Activated T-cell treated with anti-CD3 and anti-CD28 coated beads, Interleukin-2, amount 50 U/mL, for 48 hours (primary cell): ENCODE results near the gene SLF2.
"Not testable (repeated sequence)": the region's sequence is repeated elsewhere in the genome, so short reads cannot be mapped to it uniquely, and the experiment has no call there.

Experiments
- DNase-seq, 2 experiments: peaks; one replicate each; pipeline ENCODE4 v3.0.0-alpha.2; 2020

Gene SLF2

DNA sequence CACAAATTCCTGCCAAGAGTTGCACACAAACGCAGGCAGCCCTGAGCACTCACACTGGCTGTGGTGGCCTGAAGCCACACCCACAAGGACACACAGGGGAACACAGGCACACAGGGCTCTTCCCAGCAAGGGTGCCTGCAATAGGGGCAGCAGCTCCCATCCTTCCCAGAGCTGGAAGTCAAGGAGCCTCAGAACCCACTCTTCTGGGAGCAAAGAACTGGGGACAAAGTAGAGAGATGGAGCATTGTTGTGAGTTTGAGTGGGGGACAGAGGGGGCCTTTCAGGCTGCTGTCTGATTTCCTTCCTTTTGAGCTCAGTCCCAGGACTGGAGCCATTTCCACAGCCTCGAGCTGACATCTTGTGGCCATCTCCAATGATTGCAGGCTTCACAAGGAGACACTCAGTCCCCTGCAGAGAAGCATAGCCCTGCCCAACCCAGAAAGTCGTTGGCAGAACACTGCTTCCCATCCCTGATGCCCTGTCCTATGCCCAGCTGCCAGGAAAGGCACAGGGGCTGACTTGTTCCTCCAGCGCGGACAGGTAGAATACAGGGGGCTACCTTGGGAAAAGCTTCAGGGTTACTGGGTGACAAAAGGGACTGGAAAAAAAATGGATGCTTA is 34.4 kb upstream of the SLF2 start:
- peak; percentile 58 to 61 for DNase-seq

DNA sequence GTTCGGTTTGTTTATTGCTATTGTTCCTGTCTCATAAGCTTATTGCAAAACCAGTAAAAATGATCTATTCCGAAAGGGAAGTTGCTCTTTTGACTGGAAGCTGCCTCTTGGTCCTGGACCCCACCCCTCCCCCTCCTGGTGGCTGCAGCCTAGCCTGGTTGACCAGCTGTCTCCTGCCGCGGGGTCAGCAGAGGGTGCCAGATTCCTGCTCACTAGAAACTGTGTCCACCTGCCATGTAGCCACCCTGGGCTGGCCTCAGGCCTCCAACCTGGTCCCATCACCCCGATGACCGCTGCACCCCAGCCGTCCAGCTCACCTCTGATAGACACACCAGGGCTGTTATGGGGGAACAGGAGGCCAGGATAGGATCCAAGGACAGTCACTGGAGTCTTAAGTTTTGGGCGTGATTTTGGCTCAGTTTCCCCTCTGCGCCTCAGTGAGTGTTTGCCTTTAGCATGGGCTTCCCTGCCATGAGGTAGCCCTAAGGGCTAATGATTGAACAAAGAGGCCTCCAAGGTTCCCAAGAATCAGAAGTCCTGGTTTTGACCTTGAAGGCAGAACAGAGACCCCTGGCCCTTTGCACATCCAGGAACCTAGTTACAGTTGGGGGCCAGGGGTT is 32.9 kb upstream of the SLF2 start:
- no peak for DNase-seq

DNA sequence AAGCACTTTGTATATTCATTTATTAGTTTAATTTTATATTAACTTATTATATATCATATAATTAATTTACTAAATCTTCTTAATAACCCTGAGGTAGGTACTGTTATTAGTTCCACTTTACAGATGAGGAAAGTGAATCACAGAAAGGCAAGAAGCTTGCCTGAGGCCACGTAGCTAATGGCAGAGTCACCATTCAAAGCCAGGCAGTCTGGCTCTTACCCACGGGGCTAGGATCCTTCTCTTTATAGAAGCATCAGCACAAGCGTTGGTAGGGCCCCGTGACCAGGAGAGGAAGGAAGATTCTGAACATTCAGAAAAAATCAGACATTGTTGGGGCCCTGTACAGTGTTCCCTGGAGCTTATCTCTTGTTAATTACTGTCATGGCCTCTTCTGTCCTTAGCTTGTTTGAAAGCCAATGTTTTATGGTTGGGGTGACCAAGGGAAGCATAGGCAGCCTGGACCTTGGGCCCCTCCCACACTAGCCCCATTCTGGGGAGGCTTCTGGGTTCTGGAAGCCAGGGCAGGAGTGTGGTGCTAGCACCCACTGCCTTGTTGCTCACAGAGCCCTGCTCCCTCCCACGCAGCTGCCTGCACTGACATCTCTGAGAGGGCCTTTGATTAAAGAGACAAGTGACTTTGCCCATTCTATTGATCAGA is 31.1 kb upstream of the SLF2 start:
- DNase-seq, result no peak

DNA sequence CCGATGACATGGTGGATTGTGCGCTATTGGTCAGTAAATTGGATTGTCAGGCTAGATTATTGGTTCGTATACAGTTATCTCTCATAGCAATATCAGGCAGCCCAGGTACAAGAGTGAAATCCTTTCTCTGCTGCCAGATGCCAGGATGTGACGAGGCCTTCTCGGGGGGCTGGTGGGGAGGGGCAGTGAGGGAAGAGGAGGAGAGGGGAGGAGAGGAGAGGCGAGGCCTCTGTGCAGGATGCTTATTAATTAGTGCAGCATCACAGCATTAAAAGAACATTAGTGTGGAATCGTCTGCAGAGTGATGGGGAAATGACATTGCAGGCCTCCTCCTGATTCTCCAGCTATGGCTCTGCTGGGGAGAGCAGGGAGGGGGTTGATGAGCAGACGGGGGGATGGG is 30.5 kb upstream of the SLF2 start:
- DNase-seq, result no peak

DNA sequence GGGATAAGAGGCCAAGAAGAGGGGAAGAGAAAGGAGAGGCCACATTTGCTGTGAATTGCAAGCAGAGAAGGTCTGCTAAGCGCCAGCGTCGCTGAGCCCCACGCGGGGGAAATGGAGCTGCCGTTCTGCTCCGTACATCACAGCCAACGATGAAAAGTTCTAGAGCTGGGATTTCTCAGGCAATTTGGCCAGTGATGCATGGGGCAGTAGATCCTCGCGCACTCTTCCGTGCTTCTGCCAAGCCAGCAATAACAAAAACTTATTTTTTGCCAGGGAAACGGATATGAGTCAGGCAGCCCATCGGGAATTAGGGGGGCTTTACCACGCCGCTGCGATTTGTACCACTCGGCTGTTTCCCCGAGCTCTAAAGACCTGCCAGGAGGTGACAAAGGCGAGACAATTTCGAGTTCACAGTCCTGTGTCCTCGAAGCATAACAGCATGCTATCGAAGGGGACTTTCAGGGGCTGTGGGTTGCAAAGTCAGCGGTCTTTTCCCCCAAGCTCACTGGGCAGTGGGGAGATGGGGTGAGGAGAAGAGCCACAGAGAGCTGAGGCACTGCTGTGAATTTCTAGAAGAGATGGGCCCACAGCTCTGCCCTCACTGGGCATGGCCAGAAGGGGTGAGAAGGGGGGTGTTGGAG is 30.0 kb upstream of the SLF2 start:
- DNase-seq, result no peak

DNA sequence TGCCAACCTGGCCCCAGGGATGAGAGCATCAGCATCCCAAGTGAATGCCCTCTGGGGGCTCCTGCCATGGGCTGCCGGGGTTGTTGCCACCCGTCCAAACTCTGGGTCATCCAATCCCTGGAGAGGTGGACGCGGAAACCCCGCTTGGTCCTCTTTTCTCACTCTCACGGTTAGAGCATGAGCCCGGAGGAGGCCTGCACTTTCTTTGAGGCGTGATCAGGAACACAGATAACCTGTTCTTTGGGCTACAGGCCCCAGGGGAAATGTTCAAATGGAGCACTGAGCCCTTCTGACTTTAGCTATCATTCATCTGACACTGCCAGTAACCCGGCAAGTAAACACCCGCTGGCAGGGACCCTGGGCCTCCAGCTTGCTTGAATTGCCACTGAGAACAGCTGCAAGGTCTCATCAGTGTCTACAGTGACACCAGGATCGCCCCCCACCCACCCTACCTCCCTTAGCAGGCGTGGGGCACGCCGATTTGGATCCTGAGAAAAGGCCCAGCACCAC is 29.4 kb upstream of the SLF2 start:
- no peak for DNase-seq

DNA sequence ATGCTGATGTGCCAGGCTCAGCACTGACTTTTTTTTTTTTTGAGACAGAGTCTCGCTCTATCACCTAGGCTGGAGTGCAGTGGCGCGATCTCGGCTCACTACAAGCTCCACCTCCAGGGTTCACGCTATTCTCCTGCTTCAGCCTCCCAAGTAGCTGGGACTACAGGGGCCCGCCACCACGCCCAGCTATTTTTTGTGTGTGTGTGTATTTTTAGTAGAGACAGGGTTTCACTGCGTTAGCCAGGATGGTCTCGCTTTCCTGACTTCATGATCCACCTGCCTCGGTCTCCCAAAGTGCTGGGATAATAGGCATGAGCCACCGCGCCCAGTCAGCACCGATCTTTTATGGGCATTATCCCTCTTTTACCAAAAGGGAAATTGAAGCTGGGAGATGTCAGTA is 27.2 kb upstream of the SLF2 start:
- not testable (repeated sequence) for DNase-seq

DNA sequence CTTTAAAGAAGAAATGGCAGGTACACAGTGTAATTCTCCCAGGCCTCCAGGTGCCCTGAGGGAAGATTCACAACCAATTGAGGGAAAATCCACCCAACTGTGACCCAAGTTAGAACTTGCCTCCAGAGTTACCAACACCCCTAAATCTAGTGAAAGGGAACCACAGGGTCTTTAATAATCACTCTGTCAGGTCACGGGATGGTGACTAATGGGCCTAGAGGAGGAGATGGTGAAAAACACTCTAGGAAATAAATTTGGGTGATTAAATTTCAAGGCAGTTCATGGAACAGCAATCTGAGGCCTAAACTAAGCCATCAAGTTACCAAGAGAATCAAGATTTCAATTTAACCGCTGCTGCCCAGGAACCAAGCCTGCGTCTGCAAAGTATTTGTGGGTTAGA is 26.7 kb upstream of the SLF2 start:
- no peak for DNase-seq

DNA sequence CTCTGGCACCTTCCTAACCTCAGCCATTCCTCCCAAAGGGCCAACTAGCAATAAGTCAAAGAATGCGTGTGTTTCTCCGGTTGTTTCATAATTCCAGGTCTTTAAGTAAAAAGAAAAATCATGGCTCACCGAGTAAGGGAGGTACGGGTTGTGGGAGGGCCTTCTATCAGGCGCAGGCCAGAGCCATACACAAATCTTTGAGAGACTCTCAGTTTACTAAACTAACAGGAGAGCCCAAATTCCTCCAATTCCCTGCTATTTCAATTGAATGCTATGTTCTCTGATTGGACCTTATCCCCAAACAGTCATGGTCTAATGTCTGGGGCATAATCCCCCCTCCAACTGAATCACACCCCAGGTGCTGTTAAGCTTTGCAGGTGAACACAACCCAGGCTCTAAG is 26.2 kb upstream of the SLF2 start:
- no peak for DNase-seq

DNA sequence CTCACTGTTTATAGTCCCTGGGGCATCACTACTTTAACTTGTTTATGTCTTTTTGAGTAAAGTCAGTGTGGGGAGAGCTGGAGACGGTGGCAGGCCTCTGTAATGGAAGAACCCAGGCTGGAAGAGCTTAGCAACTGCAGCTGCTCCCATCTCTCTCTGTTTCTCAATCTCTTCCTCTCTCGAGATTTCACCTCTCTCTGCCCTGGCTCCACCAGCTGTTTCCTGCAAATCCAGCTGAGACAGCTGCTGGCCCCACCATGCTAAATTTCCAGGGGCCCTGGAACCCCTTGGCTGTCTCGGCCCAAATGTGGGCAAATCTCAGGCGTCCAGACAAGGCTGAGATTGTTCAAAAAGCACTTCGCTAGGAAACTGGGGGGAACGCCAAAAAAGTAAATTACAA is 25.8 kb upstream of the SLF2 start:
- no peak for DNase-seq

DNA sequence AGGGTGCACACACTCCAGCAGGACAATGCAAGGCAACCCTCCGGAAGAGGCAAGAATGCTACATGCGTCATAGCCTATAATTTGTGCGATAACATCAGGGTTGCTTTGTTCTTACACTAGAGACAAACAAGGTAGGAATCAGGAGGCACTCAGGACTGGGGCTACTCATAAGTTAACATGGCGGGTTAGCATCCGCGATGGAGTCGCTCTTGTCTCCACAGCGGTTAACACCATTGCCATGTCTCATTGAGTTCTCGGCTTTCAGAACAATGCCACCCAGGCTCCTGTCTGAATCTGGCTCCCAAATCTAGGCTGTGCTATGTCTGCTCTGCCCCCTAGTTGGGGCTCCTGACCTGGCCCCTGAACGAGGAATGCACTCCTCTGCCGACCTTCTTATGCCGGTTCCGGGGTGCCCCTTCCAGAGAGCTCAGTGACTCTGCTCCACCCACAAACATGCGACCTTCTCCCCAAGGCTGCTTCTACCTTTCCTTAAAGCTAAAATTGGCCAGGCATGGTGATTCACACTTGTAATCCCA is 24.9 kb upstream of the SLF2 start:
- DNase-seq, result no peak

DNA sequence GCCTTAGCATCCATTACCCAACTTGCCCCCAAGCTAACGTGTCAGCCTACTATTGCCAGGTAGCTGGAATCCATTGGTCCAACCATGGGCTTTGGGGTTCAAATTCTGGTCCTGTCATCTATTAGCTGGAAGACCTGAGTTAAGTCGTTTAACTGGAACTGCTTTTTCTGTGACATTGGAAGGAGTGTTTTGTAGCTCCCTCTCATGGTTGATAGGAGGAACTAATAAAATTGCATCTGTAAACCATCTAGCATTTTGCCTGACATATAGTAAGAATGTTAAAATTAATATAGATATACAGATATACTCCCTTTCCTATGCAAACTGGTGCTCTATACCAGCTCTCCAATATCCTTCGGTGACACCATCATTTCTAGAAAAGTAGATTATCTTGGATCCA is 23.8 kb upstream of the SLF2 start:
- DNase-seq, result no peak

DNA sequence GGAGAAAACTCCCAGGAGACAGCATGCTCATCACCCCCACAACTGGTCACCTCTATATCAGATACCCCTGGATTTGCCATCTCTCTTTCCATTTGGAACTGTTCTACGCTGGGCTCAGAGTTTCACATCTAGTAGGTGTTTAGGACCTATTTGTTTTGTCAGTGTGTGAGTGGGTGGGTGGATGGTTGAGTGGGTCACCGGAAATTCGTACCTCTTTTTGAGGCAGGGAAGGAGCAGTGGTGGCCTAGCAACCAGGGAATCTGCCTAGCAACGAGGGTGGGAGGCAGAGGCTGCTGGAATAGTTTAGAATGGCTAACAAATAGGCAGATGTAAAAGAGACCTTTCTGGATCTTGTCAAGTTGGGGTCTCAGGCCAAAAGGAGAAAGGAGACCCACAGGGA is 23.2 kb upstream of the SLF2 start:
- no peak for DNase-seq

DNA sequence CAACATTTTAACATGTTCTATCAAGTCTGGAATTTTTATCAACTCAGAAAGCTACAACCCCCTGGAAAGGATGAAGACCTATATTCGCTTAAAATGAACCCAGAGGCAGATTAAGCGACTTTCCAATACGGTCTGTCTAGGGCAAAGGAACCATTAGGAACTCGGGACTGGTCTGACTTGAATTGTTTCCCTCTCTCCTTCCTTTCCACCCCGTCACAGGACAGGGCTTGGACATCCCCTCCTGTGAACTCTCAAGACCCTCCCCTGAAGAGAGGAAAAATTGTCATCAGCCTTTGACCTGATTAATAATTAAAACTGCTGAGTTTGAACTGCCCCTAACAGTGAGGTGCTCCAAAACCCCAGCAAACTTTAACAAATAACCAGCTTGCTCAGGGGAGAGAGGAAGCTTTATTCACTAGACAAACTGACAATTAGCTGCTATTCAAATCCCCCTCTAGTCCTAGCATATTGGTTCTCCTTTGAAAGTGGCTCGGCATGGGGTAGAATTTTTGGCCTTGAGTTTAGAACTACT is 22.6 kb upstream of the SLF2 start:
- DNase-seq, result no peak

DNA sequence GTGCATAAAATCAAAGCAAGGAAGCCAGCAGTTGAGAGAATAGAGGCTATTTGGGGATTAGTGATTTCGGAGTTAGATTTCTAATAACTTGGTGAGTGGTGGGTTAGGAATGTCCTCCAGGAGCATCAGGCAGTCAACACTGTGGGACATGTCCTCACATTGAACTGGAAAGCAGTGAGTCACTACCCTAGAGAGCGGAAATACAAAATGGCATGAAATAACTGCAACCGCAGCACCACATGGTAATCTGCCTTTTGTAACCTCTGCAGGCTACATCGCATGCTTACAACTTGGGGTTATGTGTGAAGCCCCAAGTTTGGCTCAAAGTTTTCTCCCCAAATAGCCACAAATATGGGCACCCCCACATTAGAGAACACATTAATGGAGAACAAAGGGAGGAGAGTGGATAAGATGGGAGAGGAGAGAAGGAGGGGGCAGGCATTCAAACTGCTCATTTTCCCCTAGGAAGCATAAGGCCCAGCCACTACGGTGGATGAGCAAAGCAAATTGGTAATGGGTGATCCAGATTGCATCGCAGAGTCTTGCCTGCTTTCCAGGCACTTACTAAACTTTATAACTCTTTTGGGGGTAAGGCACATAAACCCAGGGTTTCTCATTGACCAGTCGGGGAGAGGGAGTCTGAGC is 22.0 kb upstream of the SLF2 start:
- DNase-seq, result no peak

DNA sequence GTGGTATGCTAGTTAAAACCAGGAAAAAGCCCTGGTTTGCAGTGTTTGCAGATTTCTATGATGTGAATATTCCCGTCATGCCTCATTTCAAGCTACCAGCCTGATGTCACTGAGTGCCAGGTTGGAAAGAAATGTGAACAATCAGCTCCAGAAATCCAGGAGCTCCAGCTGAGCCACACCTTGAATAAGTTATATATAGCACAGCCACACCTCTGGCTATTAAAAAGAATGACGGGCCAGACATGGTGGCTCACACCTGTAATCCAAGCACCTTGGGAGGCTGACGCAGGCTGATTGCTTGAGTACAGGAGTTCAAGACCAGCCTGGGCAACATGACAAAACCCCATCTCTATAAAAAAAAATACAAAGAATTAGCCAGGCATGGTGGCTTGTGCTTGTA is 18.7 kb upstream of the SLF2 start:
- no peak for DNase-seq

DNA sequence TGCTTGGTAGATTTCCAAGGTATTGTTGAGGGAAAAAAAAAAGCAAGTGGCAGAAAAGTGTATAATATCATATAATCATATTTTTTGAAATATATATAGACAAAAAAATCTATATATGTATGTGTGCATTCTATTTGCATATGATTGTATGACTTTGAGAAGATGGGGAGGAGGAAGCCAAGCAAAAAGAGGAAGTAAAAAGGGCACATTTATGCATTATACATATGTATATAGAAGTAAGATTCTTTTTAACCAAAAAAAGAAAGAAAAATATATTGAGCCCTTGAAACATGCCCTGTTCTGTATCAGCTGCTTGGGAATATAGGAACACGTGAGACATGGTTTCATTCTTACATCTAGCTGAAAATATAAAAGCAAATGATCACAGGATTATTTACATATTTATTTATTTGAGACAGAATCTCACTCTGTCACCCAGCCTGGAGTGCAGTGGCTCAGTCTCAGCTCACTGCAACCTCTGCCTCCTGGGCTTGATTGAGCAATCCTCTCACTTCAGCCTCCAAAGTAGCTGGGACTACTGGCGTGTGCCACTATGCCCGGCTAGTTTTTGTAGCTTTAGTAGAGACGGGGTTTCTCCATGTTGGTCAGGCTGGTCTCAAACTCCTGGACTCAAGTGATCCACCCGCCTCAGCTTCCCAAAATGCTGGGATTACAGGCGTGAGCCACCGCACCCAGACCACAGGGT is 18.0 kb upstream of the SLF2 start:
- no peak for DNase-seq

DNA sequence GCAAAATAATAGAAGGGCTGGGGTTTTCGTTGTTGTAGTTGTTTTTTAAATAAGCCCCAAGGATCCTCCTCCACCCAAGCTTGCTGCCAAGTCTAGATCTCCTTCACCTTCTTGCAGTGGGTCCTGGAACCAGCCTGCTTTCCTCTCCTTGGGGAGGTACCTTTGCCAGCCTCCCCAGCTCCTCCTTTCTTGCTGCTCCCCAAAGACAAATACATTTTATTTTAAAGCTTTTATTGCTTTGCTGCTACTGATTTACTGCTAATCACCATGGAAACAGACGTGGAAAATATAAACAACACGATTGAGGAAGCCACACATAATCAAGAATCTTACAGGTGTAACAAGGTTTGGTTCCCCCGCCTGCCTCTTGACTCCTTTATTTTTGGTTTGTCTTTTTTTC is 17.4 kb upstream of the SLF2 start:
- DNase-seq, result no peak

DNA sequence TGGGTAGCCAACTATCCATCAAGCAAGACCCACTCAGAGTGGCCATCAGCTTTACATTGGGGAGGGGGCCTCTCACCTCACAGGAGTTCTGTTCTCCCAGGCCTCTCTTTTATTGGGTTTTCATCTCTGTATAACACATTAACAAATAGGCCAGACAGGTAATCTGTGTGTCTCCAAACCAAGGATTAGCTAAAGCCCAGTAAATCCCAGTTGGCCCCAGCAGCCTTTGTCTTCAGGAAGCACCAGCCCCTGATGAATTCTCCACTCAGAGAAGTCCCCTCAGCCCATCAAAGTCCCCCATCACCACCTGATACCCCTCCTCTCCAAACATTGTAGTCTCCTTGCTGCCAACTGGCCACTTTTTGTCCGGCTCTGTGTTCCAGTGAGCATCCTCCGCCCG is 16.9 kb upstream of the SLF2 start:
- no peak for DNase-seq

DNA sequence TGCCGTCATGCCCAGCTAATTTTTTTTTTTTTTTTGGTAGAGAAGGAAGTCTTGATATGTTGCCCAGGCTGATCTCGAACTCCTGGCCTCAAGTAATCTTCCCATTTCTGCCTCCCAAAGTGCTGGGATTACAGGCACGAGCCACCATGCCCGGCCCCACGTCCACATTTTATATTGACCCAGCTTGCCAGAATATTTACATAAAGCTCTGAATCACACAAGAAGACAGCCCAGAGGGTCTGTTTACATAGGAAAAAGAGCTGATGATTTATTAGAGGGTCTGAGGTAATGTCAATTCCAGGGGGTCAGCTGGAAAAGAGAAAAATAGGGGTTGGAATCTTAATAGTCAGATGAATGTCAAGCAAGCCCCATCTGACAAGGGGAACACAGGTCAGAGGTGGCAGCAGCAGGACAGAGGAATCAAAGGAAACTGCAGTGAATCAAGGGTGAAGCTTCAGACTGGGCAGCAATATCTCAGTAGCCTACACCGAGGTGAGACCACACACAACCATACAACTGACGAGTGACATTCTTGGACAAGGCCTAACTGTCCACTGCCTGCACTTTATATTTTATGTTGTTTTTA is 15.8 kb upstream of the SLF2 start:
- no peak for DNase-seq

DNA sequence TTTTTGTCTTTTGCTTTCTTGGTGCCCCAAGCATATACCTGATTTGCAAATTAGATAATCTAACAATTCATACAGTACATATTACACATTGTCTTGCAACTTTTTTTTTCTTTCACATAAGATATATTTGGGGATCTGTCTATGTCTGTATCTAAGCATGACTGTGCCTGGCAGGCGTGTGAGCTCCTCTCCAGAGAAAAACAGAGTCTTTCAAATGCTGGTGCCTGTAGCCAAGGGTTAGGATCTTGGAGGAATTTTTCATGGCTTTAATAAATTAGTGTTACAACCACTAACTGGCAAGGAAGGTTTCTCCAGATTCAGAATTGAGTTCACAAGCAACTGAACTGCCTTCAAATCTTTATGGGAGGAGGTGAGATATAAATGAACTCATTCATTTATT is 14.8 kb upstream of the SLF2 start:
- no peak for DNase-seq

DNA sequence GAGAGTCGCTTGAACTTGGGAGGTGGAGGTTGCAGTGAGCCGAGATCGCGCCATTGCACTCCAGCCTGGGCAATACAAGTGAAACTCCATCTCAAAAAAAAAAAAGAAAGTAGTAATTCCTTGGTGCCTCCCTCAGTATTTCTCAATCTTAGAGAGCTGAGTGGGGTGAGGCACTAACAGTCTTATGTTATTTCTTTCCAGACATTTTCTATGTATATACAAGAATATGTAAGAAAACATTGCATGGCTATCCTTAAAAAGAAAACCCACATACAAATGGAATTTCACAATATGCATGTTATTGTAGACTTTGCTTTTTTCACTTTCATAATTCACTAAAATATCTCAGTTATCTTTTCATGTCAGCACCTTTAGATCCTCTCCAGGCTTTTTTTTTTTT is 13.6 kb upstream of the SLF2 start:
- DNase-seq, result no peak
